ENCODE results near the gene KYAT1. TPM values are rescaled to one million over a fixed set of nuclear protein-coding genes. Genes with fewer than 3 reads are reported as not detected.
A peak's percentile ranks its signal among the peaks of the same experiment; 100 is the strongest.

The KYAT1 gene
- total RNA-seq, 3 donors from 2014 or later = 1.9 to 6.4 (median 2.9) TPM

- ATAC-seq = peak; percentile 100
- Histone ChIP-seq H3K4me1 (ENCODE audit: low read depth) (peaks cover 10% of the 10 kb centered on the region), H3K9me3 (no peaks in the 10 kb centered on the region), H3K4me3 (peak within 1 kb of the TSS; percentile 99), H3K36me3 (ENCODE audit: low read depth) (no peaks in the 10 kb centered on the region)
- peak; percentile 91 to 94 (median 92) for DNase-seq
- intact Hi-C loops (cut with DNase I, micrococcal nuclease) = no loop called here
- TF ChIP-seq CTCF (IDR thresholded peaks at IDR 0.05) = no peak
These were observed 94.8 kb downstream of the KYAT1 start, which contains the start of gene TBC1D13 for GRCh38 chr9:128786681-128787601. Gene TBC1D13 (plus strand): TSS chr9:128787253. CDS start chr9:128787354, 101 bp downstream.

- intact Hi-C loops (cut with DNase I, micrococcal nuclease) = no loop called here
- ATAC-seq (no peak), DNase-seq (no peak)
- Histone ChIP-seq H3K4me1 (ENCODE audit: low read depth) (peaks cover 10% of the 10 kb centered on the region), H3K9me3 (no peaks in the 10 kb centered on the region), H3K36me3 (ENCODE audit: low read depth) (no peaks in the 10 kb centered on the region), H3K4me3 (no peak overlapping the region)
- no peak for TF ChIP-seq CTCF (IDR thresholded peaks at IDR 0.05)
These were observed 96.3 kb downstream of the KYAT1 start for GRCh38 chr9:128785427-128785826.

Other genes starting within 250 kb of the KYAT1 start
- gene DYNC2I2, start 225.1 kb downstream of the KYAT1 start, total RNA-seq = 10 to 100 TPM; 36.7 to 46.3 (median 43.7) TPM
- 100 to 1,000 TPM; 174 to 272 (median 212) TPM for gene SET, start 192.7 kb downstream of the KYAT1 start, total RNA-seq
- gene PKN3, start 179.4 kb downstream of the KYAT1 start, total RNA-seq = 1 to 10 TPM; 2.5 to 4.9 (median 3.8) TPM
- gene ZDHHC12, start 157.8 kb downstream of the KYAT1 start, total RNA-seq = 10 to 100 TPM; 33.0 to 89.5 (median 76.8) TPM
- 10 to 100 TPM; 54.7 to 71.3 (median 68.8) TPM for gene ZER1, start 110.0 kb downstream of the KYAT1 start, total RNA-seq
- 10 to 100 TPM; 20.6 to 30.6 (median 25.9) TPM for gene TBC1D13, start 94.7 kb downstream of the KYAT1 start, total RNA-seq
- 10 to 100 TPM; 30.2 to 56.1 (median 37.9) TPM for gene ENDOG, start 63.5 kb downstream of the KYAT1 start, total RNA-seq
- gene SPOUT1, start 52.2 kb downstream of the KYAT1 start, total RNA-seq = 10 to 100 TPM; 31.6 to 35.5 (median 31.7) TPM
- 10 to 100 TPM; 25.3 to 48.5 (median 25.4) TPM for gene LRRC8A, start 183 bp upstream of the KYAT1 start, total RNA-seq
- gene PHYHD1, start 39.0 kb upstream of the KYAT1 start, total RNA-seq = 10 to 100 TPM in 1 of 3 donors, 1 to 10 TPM in 2; 2.2 to 19.0 (median 5.2) TPM
- gene DOLK, start 65.7 kb upstream of the KYAT1 start, total RNA-seq = 1 to 10 TPM; 8.7 to 9.9 (median 9.7) TPM
- 10 to 100 TPM; 24.4 to 36.7 (median 30.4) TPM for gene NUP188, start 65.7 kb upstream of the KYAT1 start, total RNA-seq
- 100 to 1,000 TPM; 107 to 158 (median 128) TPM for gene SH3GLB2, start 146.4 kb upstream of the KYAT1 start, total RNA-seq
- gene MIGA2, start 154.7 kb upstream of the KYAT1 start, total RNA-seq = 10 to 100 TPM; 56.2 to 89.4 (median 57.1) TPM
- gene DOLPP1, start 199.2 kb upstream of the KYAT1 start, total RNA-seq = 10 to 100 TPM; 27.6 to 59.7 (median 48.3) TPM
- 10 to 100 TPM; 62.0 to 86.5 (median 71.2) TPM for gene CRAT, start 228.8 kb upstream of the KYAT1 start, total RNA-seq
- 100 to 1,000 TPM in 2 of 3 donors, 10 to 100 TPM in 1; 95.3 to 109 (median 109) TPM for gene PTPA, start 229.5 kb upstream of the KYAT1 start, total RNA-seq

Measured in mucosa of descending colon (tissue), 3 donors.